ENCODE measurements around the gene SOX2. TPM values are rescaled to one million over a fixed set of nuclear protein-coding genes. Genes with fewer than 3 reads are reported as not detected.
A peak's percentile ranks its signal among the peaks of the same experiment; 100 is the strongest.

The SOX2 gene
- total RNA-seq, 8 experiments from 2014 or later = 0.41 to 144 (median 80.7) TPM; not detected in 1

DNA sequence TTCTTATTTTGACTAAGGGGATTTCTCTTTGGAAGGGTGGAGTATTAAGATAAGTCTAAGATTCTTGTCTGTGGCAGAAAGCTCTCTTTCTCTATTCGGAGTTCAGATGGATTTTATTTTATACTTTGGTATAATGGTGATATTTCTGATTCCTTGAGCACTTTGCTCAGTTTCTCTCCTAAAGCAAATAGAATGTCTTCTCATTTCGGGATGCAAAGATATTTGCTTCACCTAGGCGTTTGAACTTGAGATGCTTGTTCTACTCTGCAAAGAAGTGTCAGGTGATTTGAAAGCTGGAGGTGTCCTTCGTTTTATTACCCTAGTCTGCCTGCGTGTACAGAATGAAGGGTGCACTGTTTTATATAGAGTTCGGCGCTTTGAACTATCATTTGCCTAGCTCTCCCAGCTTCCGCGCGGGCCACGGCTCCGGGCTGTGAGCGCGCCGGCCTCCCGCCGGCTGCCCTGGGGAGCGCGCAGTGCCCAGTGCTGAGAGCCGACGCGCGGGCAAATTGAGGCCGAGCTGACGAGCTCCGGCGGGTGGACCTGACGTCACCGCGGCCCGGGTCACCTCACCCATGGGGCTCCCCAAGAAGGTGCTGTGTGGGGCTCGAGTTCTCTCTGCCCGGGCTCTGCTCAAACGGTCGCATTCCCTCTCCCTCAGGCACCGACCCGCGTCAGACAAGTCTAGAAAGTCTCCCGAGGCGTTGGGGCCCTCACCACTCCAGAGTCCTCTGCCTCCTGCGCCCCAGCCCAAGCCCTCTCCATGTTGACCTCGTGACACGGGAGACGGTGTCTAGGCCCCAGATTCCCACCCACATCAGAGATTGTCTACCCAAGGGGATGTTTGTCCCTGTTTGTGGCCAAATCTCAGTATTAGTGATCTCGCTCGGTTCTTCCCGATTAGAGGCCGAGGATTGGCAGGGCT is 7.5 kb downstream of the SOX2 start:
- in situ Hi-C loops (cut with MboI; ENCODE audit: low pct_unique_long_range_greater_than_20kb in 2 of 9, low sequenced_read_pairs in 9 of 9, unreplicated experiment in 9 of 9) = loop anchor here in 7 of 9 experiments (25.0 kb wide), 3 partner anchors 543 to 968 kb away; no protein-coding TSS in a partner anchor
- H3K4me1 ChIP-seq (replicated peaks in 1 of 2) = peaks cover 46 to 66% of the 10 kb centered on the region in 2 donors
- H3K4me3 ChIP-seq = peak overlapping the region; percentile 4 to 64 (median 58)
- WGBS, 10 experiments = 0 to 78% (median 22%) methylated on average over 2 to 14 of the region's 48 CpGs; no CpG with 5 or more reads in 1 of the 10 experiments
- peak overlapping the region; percentile 77 to 95 for H3K27ac ChIP-seq
- ATAC-seq (replicated peaks in 6 of 8) = peak in 5 of 8 experiments; percentile 25 to 52 (median 48)

DNA sequence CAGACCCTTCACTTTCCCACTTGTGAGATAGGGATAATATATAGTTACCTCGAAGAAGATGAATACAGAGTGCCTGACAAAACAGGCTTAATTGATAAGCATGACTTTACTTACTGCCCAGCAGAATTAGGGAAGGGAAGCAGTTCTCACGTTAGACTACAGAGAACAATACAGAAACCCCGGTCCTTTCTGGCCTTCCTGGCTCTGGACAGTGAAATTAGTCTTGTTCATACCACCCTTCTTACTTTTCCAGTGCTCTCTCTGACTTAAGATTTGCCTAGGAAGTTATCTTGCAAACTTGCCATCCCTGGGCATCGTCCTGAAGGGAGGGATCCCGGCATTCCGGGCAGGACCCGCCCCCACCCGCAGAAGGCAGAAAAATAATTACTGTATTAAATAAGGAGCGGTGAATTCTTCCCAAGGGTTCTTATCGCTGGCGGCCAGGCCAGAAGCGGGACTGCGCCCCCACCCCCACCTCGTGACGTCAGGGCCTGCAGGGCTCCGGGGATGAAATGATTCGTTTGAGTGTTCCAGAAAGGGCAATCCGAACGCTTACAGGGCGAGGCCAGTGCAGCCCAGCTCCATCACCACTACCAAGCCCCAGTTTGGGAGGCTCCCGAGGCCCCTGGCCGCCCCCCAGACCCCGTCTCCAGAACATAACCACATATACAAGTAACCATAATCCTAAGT is 8.4 kb downstream of the SOX2 start:
- 0 to 54% (median 15%) methylated on average over 1 to 7 of the region's 23 CpGs; no CpG with 5 or more reads in 2 of the 10 experiments for WGBS, 10 experiments
- H3K4me1 ChIP-seq (replicated peaks in 1 of 2) = peaks cover 53 to 73% of the 10 kb centered on the region in 2 donors
- H3K4me3 ChIP-seq = peak overlapping the region in 3 of 5 donors; percentile 51 to 64 (median 58)
- peak in 5 of 8 experiments; percentile 31 to 51 (median 43) for ATAC-seq (replicated peaks in 6 of 8)
- in situ Hi-C loops (cut with MboI; ENCODE audit: low pct_unique_long_range_greater_than_20kb in 2 of 9, low sequenced_read_pairs in 9 of 9, unreplicated experiment in 9 of 9) = loop anchor here in 7 of 9 experiments (25.0 kb wide), 3 partner anchors 542 to 967 kb away; no protein-coding TSS in a partner anchor
- H3K27ac ChIP-seq = peak overlapping the region; percentile 77 to 95

DNA sequence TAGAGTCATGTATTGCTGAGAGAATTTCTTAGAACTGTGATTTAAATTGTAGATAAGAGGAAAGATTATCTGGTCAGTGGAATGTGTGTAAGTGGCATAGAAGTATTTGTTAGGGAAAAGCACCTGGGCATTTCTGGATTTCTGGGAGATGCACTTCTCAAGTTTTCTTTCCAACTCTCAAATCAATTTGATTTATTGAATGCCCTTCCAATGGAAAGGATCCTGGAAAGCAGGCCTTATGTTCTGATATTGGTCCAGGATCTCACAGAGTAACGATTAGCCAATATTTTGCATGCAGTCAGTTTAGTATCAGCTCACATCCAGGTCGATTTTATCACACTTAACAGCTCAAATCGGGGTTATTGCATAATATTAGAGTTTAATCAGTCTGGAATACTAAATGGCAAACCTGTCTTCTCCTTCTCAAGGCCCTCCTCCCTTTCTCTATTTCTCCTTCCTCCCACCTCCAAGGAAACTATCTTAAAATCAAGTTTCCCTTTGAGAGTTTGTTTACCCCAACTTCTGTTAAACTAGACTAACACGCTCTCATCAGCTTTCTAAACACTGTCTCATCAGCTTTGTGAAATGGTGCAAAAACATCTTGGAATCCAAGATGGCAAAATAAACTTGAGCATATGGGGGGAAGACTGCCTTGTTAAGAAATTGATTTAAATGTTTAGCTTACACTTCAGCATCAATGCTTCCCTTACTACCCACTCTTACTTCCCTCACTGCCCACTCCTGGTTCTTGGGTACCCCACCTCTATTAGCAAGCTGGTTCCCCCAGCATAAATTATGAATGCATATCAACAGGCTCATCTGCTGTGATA is 9.5 kb downstream of the SOX2 start:
- H3K4me1 ChIP-seq (replicated peaks in 1 of 2) = peaks cover 56 to 75% of the 10 kb centered on the region in 2 donors
- H3K27ac ChIP-seq = peak overlapping the region; percentile 61 to 77
- WGBS, 10 experiments = 0 to 60% (median 26%) methylated on average over 1 to 4 of the region's 4 CpGs; no CpG with 5 or more reads in 2 of the 10 experiments
- H3K4me3 ChIP-seq = peak overlapping the region in 1 of 5 donors; percentile 51
- ATAC-seq (replicated peaks in 6 of 8) = no peak
- in situ Hi-C loops (cut with MboI; ENCODE audit: low pct_unique_long_range_greater_than_20kb in 2 of 9, low sequenced_read_pairs in 9 of 9, unreplicated experiment in 9 of 9) = loop anchor here in 7 of 9 experiments (25.0 kb wide), 3 partner anchors 541 to 966 kb away; no protein-coding TSS in a partner anchor

DNA sequence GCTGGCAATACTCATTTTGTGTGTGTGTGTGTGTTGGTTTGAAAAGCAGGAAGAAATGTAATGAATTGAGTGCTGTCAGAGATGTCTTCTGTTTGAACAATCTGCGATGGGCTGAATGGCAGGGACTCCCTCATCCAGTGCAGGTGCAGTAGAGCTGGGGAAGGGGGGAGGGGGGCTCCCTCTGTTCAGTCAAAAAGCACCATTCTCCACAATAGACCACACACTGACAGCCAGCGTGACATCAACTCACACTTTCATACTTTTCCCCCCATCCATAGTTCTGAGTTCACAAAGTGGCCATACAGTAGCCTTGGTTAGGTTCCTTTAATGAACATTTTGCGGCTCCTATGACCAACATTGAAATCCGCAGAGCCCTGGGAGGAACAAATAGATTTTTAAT is 10.4 kb downstream of the SOX2 start:
- Histone ChIP-seq H3K4me3 (peak overlapping the region in 1 of 5 donors; percentile 6), H3K27ac (peak overlapping the region; percentile 33 to 57), H3K4me1 (replicated peaks in 1 of 2) (peaks cover 58 to 72% of the 10 kb centered on the region in 2 donors)
- peak in 2 of 8 experiments; percentile 6 to 11 for ATAC-seq (replicated peaks in 6 of 8)
- in situ Hi-C loops (cut with MboI; ENCODE audit: low pct_unique_long_range_greater_than_20kb in 2 of 9, low sequenced_read_pairs in 9 of 9, unreplicated experiment in 9 of 9) = loop anchor here in 7 of 9 experiments (25.0 kb wide), 3 partner anchors 540 to 965 kb away; no protein-coding TSS in a partner anchor
- 0 to 40% (median 9%) methylated on average over 1 to 3 of the region's 4 CpGs; no CpG with 5 or more reads in 4 of the 10 experiments for WGBS, 10 experiments

DNA sequence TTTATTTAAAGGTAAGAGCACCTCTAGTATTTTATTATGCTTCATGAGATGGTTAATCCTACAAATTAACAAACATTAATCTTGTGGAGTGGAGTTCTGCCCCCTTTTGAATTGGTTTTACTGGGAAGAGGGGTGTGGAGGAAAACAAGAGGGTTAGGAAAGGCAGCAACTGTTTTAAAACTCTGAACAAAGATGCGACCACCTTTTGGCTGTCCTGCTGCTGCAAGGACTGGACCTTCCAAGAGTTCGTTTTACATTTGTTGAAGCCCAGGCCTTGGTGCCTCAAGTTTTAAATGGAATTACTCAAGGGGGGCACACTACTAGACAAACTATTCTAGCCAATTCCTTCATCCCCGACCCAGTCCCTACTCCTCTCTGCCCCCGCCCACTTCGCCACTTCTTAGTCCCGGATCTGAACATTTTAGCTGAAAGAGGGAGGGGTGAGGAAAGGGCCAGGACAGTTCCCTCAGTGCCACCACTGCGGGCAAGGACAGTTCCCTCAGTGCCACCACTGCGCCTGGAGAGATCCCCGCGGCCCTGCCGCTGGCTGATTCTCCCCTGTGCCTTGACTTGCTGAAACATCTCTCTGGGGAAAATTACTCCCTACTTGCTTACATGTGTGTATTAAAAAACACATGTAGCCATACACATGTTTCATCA is 11.2 kb downstream of the SOX2 start:
- no peak for ATAC-seq (replicated peaks in 6 of 8)
- H3K4me1 ChIP-seq (replicated peaks in 1 of 2) = peaks cover 58 to 72% of the 10 kb centered on the region in 2 donors
- in situ Hi-C loops (cut with MboI; ENCODE audit: low pct_unique_long_range_greater_than_20kb in 2 of 9, low sequenced_read_pairs in 9 of 9, unreplicated experiment in 9 of 9) = loop anchor here in 7 of 9 experiments (25.0 kb wide), 3 partner anchors 539 to 964 kb away; no protein-coding TSS in a partner anchor
- H3K4me3 ChIP-seq = peak overlapping the region in 2 of 5 donors; percentile 2 to 27
- H3K27ac ChIP-seq = peak overlapping the region; percentile 33 to 57
- WGBS, 10 experiments = 0 to 90% (median 31%) methylated on average over 1 to 5 of the region's 11 CpGs; no CpG with 5 or more reads in 4 of the 10 experiments

DNA sequence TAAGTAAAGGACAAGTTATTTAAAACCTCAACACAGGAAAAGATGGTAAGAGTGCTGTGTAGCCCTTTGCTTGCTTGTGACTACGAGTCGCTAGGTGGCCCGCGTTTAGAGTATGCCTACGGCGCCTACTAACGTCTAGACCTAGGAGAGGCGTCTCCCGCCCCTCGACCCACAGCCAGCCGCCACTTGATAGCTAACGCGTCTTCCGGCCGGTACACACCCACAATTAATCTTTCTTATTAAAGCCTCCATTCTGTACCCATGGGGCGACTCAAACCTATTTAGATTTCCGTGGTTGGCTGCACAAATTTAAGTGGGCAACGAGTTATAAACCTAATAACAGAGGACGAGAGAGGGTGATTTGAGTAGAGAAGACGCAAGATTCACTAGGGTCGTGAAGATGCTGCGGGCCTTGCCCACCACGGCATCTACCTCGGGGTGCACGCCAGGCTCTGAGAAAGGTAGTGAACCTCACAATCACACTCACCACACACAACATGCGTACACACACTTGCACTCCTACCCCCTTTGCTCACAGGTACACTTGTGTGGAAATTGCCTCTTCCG is 12.0 kb downstream of the SOX2 start:
- WGBS, 10 experiments = 0 to 95% (median 20%) methylated on average over 1 to 12 of the region's 27 CpGs; no CpG with 5 or more reads in 3 of the 10 experiments
- Histone ChIP-seq H3K27ac (peak overlapping the region; percentile 20 to 57), H3K4me1 (replicated peaks in 1 of 2) (peaks cover 54 to 80% of the 10 kb centered on the region in 2 donors), H3K4me3 (peak overlapping the region in 3 of 5 donors; percentile 11 to 27 (median 27))
- ATAC-seq (replicated peaks in 6 of 8) = peak in 3 of 8 experiments; percentile 18 to 35 (median 29)
- in situ Hi-C loops (cut with MboI; ENCODE audit: low pct_unique_long_range_greater_than_20kb in 2 of 9, low sequenced_read_pairs in 9 of 9, unreplicated experiment in 9 of 9) = loop anchor here in 7 of 9 experiments (25.0 kb wide), 3 partner anchors 539 to 964 kb away; no protein-coding TSS in a partner anchor

DNA sequence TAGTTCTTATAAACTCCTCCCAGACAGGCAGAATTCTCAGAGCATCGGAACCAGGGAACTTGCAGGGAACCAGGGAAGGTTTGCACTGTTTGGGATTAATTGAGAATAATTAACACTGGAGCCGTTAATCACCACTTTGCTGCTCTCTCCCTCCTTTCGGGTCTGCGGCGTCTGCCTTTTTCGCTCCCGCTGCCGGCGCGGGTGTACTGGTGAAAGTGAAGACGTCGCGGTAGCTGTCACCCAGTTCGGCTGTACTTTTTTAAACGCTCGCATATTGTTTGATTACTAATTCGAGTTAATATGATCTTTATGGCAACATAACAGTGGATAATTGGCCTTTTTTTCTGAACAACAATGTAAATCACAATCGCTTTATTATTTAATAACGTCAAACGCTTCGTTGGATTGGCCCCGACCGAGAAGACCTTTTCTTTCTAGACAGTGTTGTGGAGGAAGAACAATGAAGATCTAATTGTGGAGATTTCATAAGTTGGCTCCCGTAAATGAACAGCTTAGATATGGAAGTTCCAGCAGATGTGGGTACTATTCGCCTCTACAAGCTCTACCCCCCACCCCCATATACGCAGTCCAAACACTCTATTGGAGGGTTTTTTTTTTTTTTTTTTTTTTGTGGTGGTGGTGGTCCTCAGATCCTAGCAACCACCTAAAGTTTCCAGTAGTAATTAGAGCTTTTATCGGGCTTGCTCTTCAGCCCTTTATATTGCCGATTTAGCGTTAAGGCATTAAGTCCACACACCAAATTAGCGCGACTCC is 12.7 kb downstream of the SOX2 start:
- no peak for ATAC-seq (replicated peaks in 6 of 8)
- peaks cover 58 to 81% of the 10 kb centered on the region in 2 donors for H3K4me1 ChIP-seq (replicated peaks in 1 of 2)
- in situ Hi-C loops (cut with MboI; ENCODE audit: low pct_unique_long_range_greater_than_20kb in 2 of 9, low sequenced_read_pairs in 9 of 9, unreplicated experiment in 9 of 9) = loop anchor here in 7 of 9 experiments (25.0 kb wide), 3 partner anchors 538 to 963 kb away; no protein-coding TSS in a partner anchor
- 5 to 59% (median 16%) methylated on average over 4 to 26 of the region's 31 CpGs for WGBS, 10 experiments
- H3K4me3 ChIP-seq = peak overlapping the region in 4 of 5 donors; percentile 11 to 38 (median 27)
- H3K27ac ChIP-seq = peak overlapping the region; percentile 57 to 91

DNA sequence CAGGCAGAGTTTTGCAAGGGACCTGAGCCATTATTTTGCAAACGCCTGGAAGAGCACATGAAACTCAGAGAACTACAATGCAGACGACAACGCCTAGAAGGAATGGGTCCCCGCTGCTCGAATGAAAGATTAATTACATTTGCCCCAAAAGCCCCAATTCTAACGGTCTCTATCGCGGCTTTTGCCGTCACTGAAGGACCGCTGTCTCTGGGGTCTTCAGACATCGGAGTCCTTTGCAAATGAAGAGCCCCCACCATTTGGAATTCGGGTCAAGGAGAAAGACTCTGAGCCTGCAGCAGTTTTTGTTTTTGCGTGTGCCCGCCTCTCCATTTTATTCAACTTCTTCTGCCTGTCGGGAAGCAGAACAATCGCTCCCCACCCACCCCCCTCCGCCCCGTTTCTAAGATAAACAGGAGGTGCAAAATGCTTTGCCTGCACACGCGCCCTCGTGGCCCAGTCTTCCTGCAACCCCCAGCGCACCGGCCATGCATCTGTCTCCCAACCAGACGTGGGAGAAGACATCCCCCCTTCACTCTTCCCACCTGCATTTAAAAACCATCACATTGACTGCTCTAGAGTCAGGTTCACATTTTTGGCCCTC is 13.5 kb downstream of the SOX2 start:
- ATAC-seq (replicated peaks in 6 of 8) = peak in 4 of 8 experiments; percentile 5 to 18 (median 12)
- in situ Hi-C loops (cut with MboI; ENCODE audit: low pct_unique_long_range_greater_than_20kb in 2 of 9, low sequenced_read_pairs in 9 of 9, unreplicated experiment in 9 of 9) = loop anchor here in 1 of 9 experiments (25.0 kb wide), 1 partner anchor 537 kb away; no protein-coding TSS in a partner anchor
- Histone ChIP-seq H3K4me1 (replicated peaks in 1 of 2) (peaks cover 53 to 83% of the 10 kb centered on the region in 2 donors), H3K27ac (peak overlapping the region; percentile 91 to 92), H3K4me3 (peak overlapping the region in 4 of 5 donors; percentile 11 to 38 (median 27))
- WGBS, 10 experiments = 0 to 20% (median 3%) methylated on average over 2 to 7 of the region's 24 CpGs; no CpG with 5 or more reads in 1 of the 10 experiments

DNA sequence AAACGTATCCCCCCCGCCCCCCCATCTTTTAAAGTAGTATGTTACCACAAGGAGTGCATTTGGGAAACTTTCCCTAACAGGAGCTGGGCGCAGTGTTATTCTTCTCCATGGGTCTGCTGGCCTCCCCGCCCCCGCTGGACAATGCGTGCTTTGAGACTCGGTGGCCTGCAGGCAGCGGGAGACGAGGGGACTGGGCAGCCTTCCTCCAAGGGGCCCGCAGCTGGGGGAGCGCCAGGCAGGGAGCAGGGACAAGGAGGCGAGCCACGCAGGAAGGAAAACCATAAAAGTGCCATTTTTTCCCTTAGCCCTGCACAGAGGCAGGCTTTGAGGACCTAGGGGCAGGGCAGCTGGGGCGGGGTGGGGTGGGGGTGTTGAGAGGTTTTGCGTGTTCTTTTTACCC is 14.1 kb downstream of the SOX2 start:
- Histone ChIP-seq H3K27ac (peak overlapping the region; percentile 91 to 92), H3K4me1 (replicated peaks in 1 of 2) (peaks cover 53 to 82% of the 10 kb centered on the region in 2 donors), H3K4me3 (peak overlapping the region in 3 of 5 donors; percentile 36 to 42 (median 38))
- in situ Hi-C loops (cut with MboI; ENCODE audit: low pct_unique_long_range_greater_than_20kb in 2 of 9, low sequenced_read_pairs in 9 of 9, unreplicated experiment in 9 of 9) = loop anchor here in 1 of 9 experiments (25.0 kb wide), 1 partner anchor 536 kb away; no protein-coding TSS in a partner anchor
- WGBS, 10 experiments = 10% methylated on average over 2 of the region's 15 CpGs; no CpG with 5 or more reads in 9 of the 10 experiments
- ATAC-seq (replicated peaks in 6 of 8) = peak in 5 of 8 experiments; percentile 13 to 41 (median 29)
